ENCODE data around the gene TOP1. TPM values are rescaled to one million over a fixed set of nuclear protein-coding genes. Genes with fewer than 3 reads are reported as not detected.

The TOP1 gene
- total RNA-seq, 1 experiment from 2014 or later, result 81.8 TPM

GRCh38 chr20:41118632-41119031 is 90.0 kb downstream of the TOP1 start:
- Mint-ChIP-seq H3K4me3 (no peak overlapping the region), H3K9me3 (no peaks in the 10 kb centered on the region), H3K27me3 (ENCODE audit: low read depth) (no peaks in the 10 kb centered on the region), H3K27ac (no peak overlapping the region), H3K36me3 (peaks cover 80% of the 10 kb centered on the region), H3K4me1 (no peaks in the 10 kb centered on the region)
- DNase-seq (ENCODE audit: low spot score), result no peak
- CTCF ChIA-PET, result interaction anchor here (1.2 to 3.1 kb wide), 2 partner anchors 9 to 17 kb away, joined by 3 to 11 read pairs; no protein-coding TSS in a partner anchor
- no peak for TF ChIP-seq EMX1 (CRISPR knock-in tag; IDR thresholded peaks at IDR 0.05)
- TF ChIP-seq OVOL2 (CRISPR knock-in tag; IDR thresholded peaks at IDR 0.05; ENCODE audit: borderline replicate concordance), result no peak
- TF ChIP-seq ATF2 (CRISPR knock-in tag; IDR thresholded peaks at IDR 0.05; ENCODE audit: borderline replicate concordance, low read depth), result no peak
- TF ChIP-seq JAZF1 (CRISPR knock-in tag; IDR thresholded peaks at IDR 0.05), result no peak
- no peak for TF ChIP-seq ZBTB21 (CRISPR knock-in tag; IDR thresholded peaks at IDR 0.05; ENCODE audit: borderline replicate concordance)
- no peak for TF ChIP-seq ZNF423 (CRISPR knock-in tag; IDR thresholded peaks at IDR 0.05)
- TF ChIP-seq ZNF425 (CRISPR knock-in tag; conservative IDR thresholded peaks at IDR 0.05), result no peak
- no peak for TF ChIP-seq ARID4B (CRISPR knock-in tag; IDR thresholded peaks at IDR 0.05; ENCODE audit: borderline replicate concordance)
- ATAC-seq, result no peak
- POLR2A ChIA-PET, result no interaction called here

- ChIA-PET CTCF (interaction anchor here (3.1 kb wide), 1 partner anchor 16 kb away, joined by 11 read pairs; no protein-coding TSS in a partner anchor), POLR2A (no interaction called here)
- ATAC-seq (no peak), DNase-seq (ENCODE audit: low spot score) (no peak)
- peaks cover 76% of the 10 kb centered on the region for H3K36me3 Mint-ChIP-seq
- no peaks in the 10 kb centered on the region for H3K4me1 Mint-ChIP-seq
- H3K4me3 Mint-ChIP-seq, result no peak overlapping the region
- no peaks in the 10 kb centered on the region for H3K9me3 Mint-ChIP-seq
- no peak overlapping the region for H3K27ac Mint-ChIP-seq
- TF ChIP-seq SOX15 (CRISPR knock-in tag; IDR thresholded peaks at IDR 0.05) (no peak), ATF6 (CRISPR knock-in tag; IDR thresholded peaks at IDR 0.05) (no peak), ZNF317 (CRISPR knock-in tag; IDR thresholded peaks at IDR 0.05; ENCODE audit: borderline replicate concordance, low read depth) (no peak)
- H3K27me3 Mint-ChIP-seq (ENCODE audit: low read depth), result no peaks in the 10 kb centered on the region
Observed at GRCh38 chr20:41119614-41120561, 91.3 kb downstream of the TOP1 start.

Measured in WTC11 (cell line).